MM.1S (cell line): ENCODE results near the gene EYA2.

Experiments
- EZH2 ChIP-seq: fragments of 300-600 bp; sonication (generic); optimal IDR thresholded peaks from 2 replicates; pipeline ENCODE3; 2017; ENCODE audit warnings: low read depth, mild to moderate bottlenecking, antibody characterized with exemption, low read length, mixed read lengths
- EZH2phosphoT487 ChIP-seq: fragments of 300-600 bp; sonication (generic); IDR thresholded peaks from 2 replicates; pipeline ENCODE4 v1.6.1; 2018; ENCODE audit warnings: antibody characterized with exemption, low read length
- TF ChIP-seq, protein P1 (sequence below): fragments of 300-600 bp; sonication (generic); IDR thresholded peaks from 2 replicates; pipeline ENCODE4 v1.5.1; 2016; ENCODE audit warnings: antibody characterized with exemption, low read length, mixed read lengths

DNA sequence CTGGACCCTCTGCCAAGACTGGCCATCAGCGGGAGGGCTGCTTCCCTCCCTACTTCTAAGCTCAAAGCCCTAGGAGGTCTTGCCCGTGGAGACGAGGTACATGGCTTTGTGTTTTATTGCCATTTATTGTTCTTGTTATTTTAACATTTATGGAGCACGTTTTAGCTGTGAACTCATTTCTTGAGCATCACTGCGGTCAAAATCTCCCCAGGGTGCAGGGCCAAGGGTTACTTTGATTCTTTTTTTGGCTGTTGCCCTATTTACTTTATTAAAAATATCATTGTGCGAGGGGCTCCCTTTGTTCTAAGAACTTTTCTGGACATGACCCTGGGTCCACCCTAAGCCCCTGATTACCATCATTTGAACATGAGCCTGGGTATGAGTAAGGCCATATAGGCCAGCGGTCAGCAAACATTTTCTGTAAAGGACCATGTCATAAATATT is 51.6 kb downstream of the EYA2 start:
- TF ChIP-seq, protein P1, sequence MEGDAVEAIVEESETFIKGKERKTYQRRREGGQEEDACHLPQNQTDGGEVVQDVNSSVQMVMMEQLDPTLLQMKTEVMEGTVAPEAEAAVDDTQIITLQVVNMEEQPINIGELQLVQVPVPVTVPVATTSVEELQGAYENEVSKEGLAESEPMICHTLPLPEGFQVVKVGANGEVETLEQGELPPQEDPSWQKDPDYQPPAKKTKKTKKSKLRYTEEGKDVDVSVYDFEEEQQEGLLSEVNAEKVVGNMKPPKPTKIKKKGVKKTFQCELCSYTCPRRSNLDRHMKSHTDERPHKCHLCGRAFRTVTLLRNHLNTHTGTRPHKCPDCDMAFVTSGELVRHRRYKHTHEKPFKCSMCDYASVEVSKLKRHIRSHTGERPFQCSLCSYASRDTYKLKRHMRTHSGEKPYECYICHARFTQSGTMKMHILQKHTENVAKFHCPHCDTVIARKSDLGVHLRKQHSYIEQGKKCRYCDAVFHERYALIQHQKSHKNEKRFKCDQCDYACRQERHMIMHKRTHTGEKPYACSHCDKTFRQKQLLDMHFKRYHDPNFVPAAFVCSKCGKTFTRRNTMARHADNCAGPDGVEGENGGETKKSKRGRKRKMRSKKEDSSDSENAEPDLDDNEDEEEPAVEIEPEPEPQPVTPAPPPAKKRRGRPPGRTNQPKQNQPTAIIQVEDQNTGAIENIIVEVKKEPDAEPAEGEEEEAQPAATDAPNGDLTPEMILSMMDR = no peak
- TF ChIP-seq EZH2phosphoT487 = no peak
- no peak for TF ChIP-seq EZH2
